HL-60 (cell line): ENCODE results near the gene BMP15.

Experiments used
- DNase-seq, 2 experiments: peaks; one replicate each; pipeline ENCODE4 v3.0.0-alpha.2; 2010 to 2020; ENCODE audit warnings: low read depth in 1 of 2, low spot score in 1 of 2
- H3K27ac ChIP-seq: fragments of 250-450 bp; sonication (Bioruptor Pico); replicated peaks from 2 replicates; pipeline ENCODE4 v1.5.1; 2020; ENCODE audit warnings: mild to moderate bottlenecking, moderate library complexity
- H3K27me3 ChIP-seq: fragments of 250-450 bp; sonication (Bioruptor Pico); 2 replicates; pipeline ENCODE4 v1.5.1; 2021; ENCODE audit warnings: mild to moderate bottlenecking, moderate library complexity; ENCODE audit not compliant: insufficient read depth, poor library complexity, severe bottlenecking
- H3K4me3 ChIP-seq: replicated peaks from 2 replicates; pipeline ENCODE4 v1.5.1; 2011; ENCODE audit warnings: mild to moderate bottlenecking, control low read depth, low read length; ENCODE audit not compliant: insufficient read depth
- CTCF ChIP-seq: IDR thresholded peaks from one replicate; pipeline ENCODE4 v1.5.1; 2011; ENCODE audit warnings: low read length, control low read depth, inconsistent platforms; ENCODE audit not compliant: insufficient read depth
- GABPA ChIP-seq: IDR thresholded peaks from 2 replicates; pipeline ENCODE4 v1.6.1; 2012; ENCODE audit warnings: low read depth
- POLR2AphosphoS5 ChIP-seq: IDR thresholded peaks from 2 replicates; pipeline ENCODE4 v1.6.1; 2012; ENCODE audit warnings: low read depth
- REST ChIP-seq: IDR thresholded peaks from 2 replicates; pipeline ENCODE4 v1.6.1; 2012; ENCODE audit warnings: low read depth; ENCODE audit not compliant: insufficient replicate concordance
- SPI1 ChIP-seq: IDR thresholded peaks from 2 replicates; pipeline ENCODE4 v1.6.1; 2012; ENCODE audit warnings: low read depth, mild to moderate bottlenecking, borderline replicate concordance

BMP15 gene

GRCh38 chrX:50893466-50893865, 17.1 kb upstream of the BMP15 start:
- DNase-seq: no peak

GRCh38 chrX:50905334-50905733, 5.2 kb upstream of the BMP15 start:
- no peak overlapping the region for H3K4me3 ChIP-seq
- peak in 1 of 2 experiments; percentile 32 for DNase-seq
- TF ChIP-seq REST (no peak), SPI1 (no peak), GABPA (no peak), POLR2AphosphoS5 (no peak), CTCF (no peak)
- H3K27ac ChIP-seq: no peak overlapping the region
- H3K27me3 ChIP-seq: peaks cover 2% of the 10 kb centered on the region

More at GRCh38 chrX:50893466-50893865, 17.1 kb upstream of the BMP15 start:
- Histone ChIP-seq H3K4me3 (no peak overlapping the region), H3K27me3 (no peaks in the 10 kb centered on the region), H3K27ac (no peak overlapping the region)
- TF ChIP-seq GABPA (no peak), POLR2AphosphoS5 (no peak)

GRCh38 chrX:50913520-50913919, 3.0 kb downstream of the BMP15 start:
- H3K4me3 ChIP-seq: no peak overlapping the region
- no peak overlapping the region for H3K27ac ChIP-seq
- peaks cover 2% of the 10 kb centered on the region for H3K27me3 ChIP-seq
- DNase-seq: no peak
- TF ChIP-seq REST (no peak), SPI1 (no peak), POLR2AphosphoS5 (no peak), GABPA (no peak), CTCF (no peak)

GRCh38 chrX:50920132-50920531, 9.6 kb downstream of the BMP15 start:
- DNase-seq: no peak
- Histone ChIP-seq H3K4me3 (no peak overlapping the region), H3K27ac (no peak overlapping the region), H3K27me3 (no peaks in the 10 kb centered on the region)
- TF ChIP-seq REST: no peak
- TF ChIP-seq GABPA: no peak
- no peak for TF ChIP-seq SPI1
- TF ChIP-seq CTCF: no peak
- TF ChIP-seq POLR2AphosphoS5: no peak
